K562 (cell line): Measurements from ENCODE around the gene GIPC3. TPM values are rescaled to one million over a fixed set of nuclear protein-coding genes. Genes with fewer than 3 reads are reported as not detected.

Experiments
- ATAC-seq: fragments of 200-7000 bp; cut with Tn5 transposase; 3 replicates; pipeline ENCODE4 v1.9.1; 2020; ENCODE audit warnings: moderate library complexity
- BruUV-seq: library from RNA; stranded (reverse); fragments of 400-500 nt; replicated peaks from 2 replicates; lab custom pipeline; 2021; lab: Mats Ljungman, UMichigan
- CTCF ChIA-PET: fragments of 300-600 bp; formaldehyde crosslinking; extraction: SDS; loops from one replicate; lab custom pipeline; 2021; ENCODE audit warnings: low intra/inter-chr PET ratio; lab: Yijun Ruan, JAX
- POLR2A ChIA-PET: fragments of 300-600, 350-650 bp; sonication (Branson Sonifier 250); formaldehyde crosslinking; extraction: SDS; loops from one replicate; lab custom pipeline; 2021; ENCODE audit warnings: antibody characterized with exemption, inconsistent platforms; lab: Yijun Ruan, JAX
- DNase-seq, 4 experiments: peaks; one replicate each; pipeline versions ENCODE4 v3.0.0 to v3.0.0-alpha.2; 2011 to 2018; ENCODE audit warnings: low spot score in 3 of 4, mixed read lengths in 3 of 4; ENCODE audit errors: extremely low read depth in 1 of 4
- FAIRE-seq: peaks from 2 replicates; lab custom pipeline; 2011; peaks lifted over from hg19 to GRCh38; lab: Jason Lieb, UNC
- H2AFZ ChIP-seq: 2 replicates; pipeline ENCODE4 v1.6.0; 2011; ENCODE audit warnings: low read depth, low read length, control low read depth, inconsistent platforms
- H3K27ac ChIP-seq: fragments of 200-600 bp; 3 replicates; pipeline ENCODE4 v1.8.0; 2011; ENCODE audit warnings: low read depth, mild to moderate bottlenecking, control low read depth, inconsistent platforms, low read length, moderate library complexity, mixed read lengths; ENCODE audit errors: extremely low read depth
- H3K27me3 ChIP-seq, 2 experiments: fragments of 300-600 bp in 1 of 2; 2 replicates in 1 of 2; 3 replicates in 1 of 2; pipeline versions ENCODE4 v1.6.0 to v1.8.0; 2011; ENCODE audit warnings: inconsistent platforms in 2 of 2, low read length in 2 of 2, mild to moderate bottlenecking in 1 of 2, mixed read lengths in 1 of 2, moderate library complexity in 1 of 2; ENCODE audit not compliant: control insufficient read depth in 2 of 2, insufficient read depth in 2 of 2
- H3K36me3 ChIP-seq: fragments of 300-600 bp; 3 replicates; pipeline ENCODE4 v1.8.0; 2011; ENCODE audit warnings: mild to moderate bottlenecking, low read length, inconsistent platforms; ENCODE audit not compliant: control insufficient read depth, insufficient read depth
- H3K4me1 ChIP-seq, 2 experiments: fragments of 200-600 bp in 1 of 2; replicated peaks in 1 of 2; 2 replicates in 1 of 2; 3 replicates in 1 of 2; pipeline versions ENCODE4 v1.5.1 to v1.8.0; 2011; ENCODE audit warnings: inconsistent platforms in 2 of 2, low read length in 2 of 2, mild to moderate bottlenecking in 1 of 2, mixed read lengths in 1 of 2, moderate library complexity in 1 of 2; ENCODE audit not compliant: control insufficient read depth in 2 of 2, insufficient read depth in 2 of 2
- H3K4me2 ChIP-seq: 2 replicates; pipeline ENCODE4 v1.6.1; 2011; ENCODE audit warnings: low read length, control low read depth, inconsistent platforms, mixed read lengths; ENCODE audit not compliant: insufficient read depth
- H3K4me3 ChIP-seq: fragments of 200-600 bp; sonication (generic), shearing (Covaris generic); 2 replicates; pipeline ENCODE4 v1.5.1; 2016; ENCODE audit warnings: control low read depth, inconsistent platforms
- H3K79me2 ChIP-seq: fragments of 200-600 bp; 3 replicates; pipeline ENCODE4 v1.8.0; 2011; ENCODE audit warnings: low read length, inconsistent platforms; ENCODE audit not compliant: control insufficient read depth, insufficient read depth
- H3K9ac ChIP-seq, 2 experiments: 2 replicates each; pipeline versions ENCODE4 v1.6.0 to v1.6.1; 2011; ENCODE audit warnings: low read depth in 2 of 2, low read length in 2 of 2, control low read depth in 1 of 2, inconsistent platforms in 1 of 2, mild to moderate bottlenecking in 1 of 2, mixed read lengths in 1 of 2; ENCODE audit not compliant: insufficient read depth in 1 of 2
- H3K9me1 ChIP-seq: one replicate; pipeline ENCODE4 v1.6.0; 2011; ENCODE audit warnings: inconsistent platforms, mild to moderate bottlenecking, low read length, moderate library complexity; ENCODE audit not compliant: control insufficient read depth, insufficient read depth
- H3K9me3 ChIP-seq: replicated peaks from 2 replicates; pipeline ENCODE4 v1.5.1; 2011; ENCODE audit warnings: low read depth, low read length, inconsistent platforms; ENCODE audit not compliant: control insufficient read depth, insufficient read depth
- H4K20me1 ChIP-seq: replicated peaks from 2 replicates; pipeline ENCODE4 v1.6.1; 2011; ENCODE audit warnings: low read length, inconsistent platforms, mixed read lengths; ENCODE audit not compliant: control insufficient read depth, insufficient read depth
- CREBBP ChIP-seq: IDR thresholded peaks from one replicate; pipeline ENCODE4 v1.6.1; 2012; ENCODE audit warnings: low read depth, mild to moderate bottlenecking, control low read depth, inconsistent platforms, low read length
- ETS1 ChIP-seq: conservative IDR thresholded peaks from 2 replicates; pipeline ENCODE4 v1.6.1; 2011; ENCODE audit warnings: low read depth, mild to moderate bottlenecking, low read length; ENCODE audit not compliant: control insufficient read depth
- POLR2A ChIP-seq: fragments of 450-650 bp; conservative IDR thresholded peaks from 2 replicates; pipeline ENCODE4 v1.6.1; 2016
- SUPT5H ChIP-seq: fragments of 450-650 bp; IDR thresholded peaks from 2 replicates; pipeline ENCODE4 v1.6.1; 2016
- WGBS: fragments of 100-300 bp; shearing (Covaris generic); methylation state at CpG from one replicate; pipeline ENCODE4 v1.1.6; 2016; ENCODE audit warnings: low coverage, mixed read lengths; ENCODE audit not compliant: insufficient coverage; ENCODE audit errors: missing lambda C conversion rate; 5-methylcytosine and 5-hydroxymethylcytosine counted together
- in situ Hi-C: fragments of 300-500 bp; cut with MboI; formaldehyde crosslinking; loops from 4 replicates; pipeline ENCODE4 v1.15.0; 2018; ENCODE audit warnings: inconsistent platforms, mixed read lengths
- intact Hi-C: fragments of 100-400 bp; cut with micrococcal nuclease; formaldehyde crosslinking; loops from 2 replicates; pipeline ENCODE4 v1.14.2; 2022
- polyA plus RNA-seq, 8 experiments: library from polyadenylated mRNA; depleted of rRNA in 4 of 8; stranded (reverse) in 5 of 8; unstranded in 3 of 8; fragments of >200 nt; fragmentation: Nextera tagmentation in 2 of 8; fragmentation: Illumina TruSeq in 1 of 8; extraction: Ambion mirVana in 2 of 8; extraction: Trizol in 1 of 8; gene quantifications; 2 replicates each; pipeline versions ENCODE4 v1.2.1 to v1.2.3, GENCODE V29; 2011 to 2014; ENCODE audit warnings: inconsistent platforms in 1 of 8, missing spikeins in 1 of 8
- total RNA-seq, 7 experiments: library from RNA; depleted of rRNA in 6 of 7; stranded (reverse); fragments of >200 nt in 6 of 7; fragmentation: Illumina TruSeq in 2 of 7; extraction: Trizol in 2 of 7; gene quantifications; 2 replicates each; pipeline versions ENCODE4 v1.2.1 to v1.2.3, GENCODE V29; 2011 to 2021; ENCODE audit warnings: low replicate concordance in 1 of 7

Gene GIPC3
- total and polyA plus RNA-seq, 9 of the 15 experiments (the other 6 are each of a cell fraction or from before 2014, with no cell fraction given): 0.03 to 3.6 (median 1.5) TPM; not detected in 1

- Histone ChIP-seq H3K4me2 (peak overlapping the region; percentile 43), H3K9me3 (no peaks in the 10 kb centered on the region), H3K79me2 (peaks cover 20% of the 10 kb centered on the region), H3K4me3 (peak overlapping the region; percentile 11; the same call in 1 of the 2 replicates), H3K36me3 (peaks cover 41% of the 10 kb centered on the region), H3K9ac (peak overlapping the region in 1 of 2 experiments; percentile 66; a peak in 2 of 4 replicates), H2AFZ (no peak overlapping the region), H3K4me1 (peaks cover 38 to 85% of the 10 kb centered on the region in 2 experiments), H3K27ac (peak overlapping the region; percentile 12; the same call in 1 of the 3 replicates), H3K9me1 (peaks cover 5% of the 10 kb centered on the region), H3K27me3 (no peaks in the 10 kb centered on the region), H4K20me1 (peaks cover 3% of the 10 kb centered on the region; the same call in 1 of the 2 replicates)
- no TSS peak for BruUV-seq
- ChIA-PET POLR2A (interaction anchor here (0.6 to 1.5 kb wide), 6 partner anchors 9 to 133 kb away, joined by 3 to 4 read pairs (median 3); no protein-coding TSS in a partner anchor), CTCF (no interaction called here)
- TF ChIP-seq SUPT5H (peak; percentile 45; the same call in 1 of the 2 replicates), ETS1 (0 out of 2 replicates have a peak, but pooled peaks have one; percentile 35), CREBBP (no peak), POLR2A (peak; percentile 40)
- 62% methylated on average over 20 of the region's 29 CpGs for WGBS
- FAIRE-seq: no peak
- intact Hi-C loops: no loop called here
- in situ Hi-C loops: no loop called here
- peak in 1 of 4 experiments; percentile 59 for DNase-seq
- no peak for ATAC-seq
Observed at GRCh38 chr19:3575949-3576673, 9.2 kb upstream of the GIPC3 start.
